GM20000 (cell line): ENCODE measurements around the gene ZSCAN16.
A peak's percentile ranks its signal among the peaks of the same experiment; 100 is the strongest.

Source experiments
- DNase-seq: peaks from one replicate; pipeline ENCODE4 v3.0.0; 2012; ENCODE audit warnings: low spot score
- CTCF ChIP-seq: IDR thresholded peaks from 2 replicates; pipeline ENCODE4 v1.5.1; 2012; ENCODE audit warnings: mild to moderate bottlenecking, control low read depth; ENCODE audit errors: extremely low read depth, missing control alignments

Gene ZSCAN16

GRCh38 chr6:28161410-28162079 lies 37.1 kb downstream of the ZSCAN16 start:
- peak; percentile 87 for DNase-seq
- TF ChIP-seq CTCF, result no peak

DNA sequence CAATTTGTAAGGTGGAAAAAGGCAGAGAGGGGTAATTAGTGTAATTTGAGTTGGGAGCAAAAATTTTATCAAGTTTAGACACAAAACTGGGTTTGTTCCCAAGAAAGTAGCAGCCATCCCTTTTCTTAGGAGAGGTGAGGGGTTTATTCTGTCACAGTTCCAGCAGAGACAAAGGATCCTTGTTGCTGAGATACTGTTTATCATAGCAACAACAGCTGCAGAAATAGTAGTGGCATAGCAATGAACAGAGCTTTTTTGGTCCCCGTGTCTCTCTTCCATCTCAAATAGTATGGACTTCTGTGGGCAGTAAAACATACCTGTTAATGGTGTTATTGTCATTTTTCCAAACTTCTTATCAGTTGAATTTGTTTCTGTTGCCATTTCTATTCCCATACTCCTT lies 41.2 kb downstream of the ZSCAN16 start:
- no peak for DNase-seq

DNA sequence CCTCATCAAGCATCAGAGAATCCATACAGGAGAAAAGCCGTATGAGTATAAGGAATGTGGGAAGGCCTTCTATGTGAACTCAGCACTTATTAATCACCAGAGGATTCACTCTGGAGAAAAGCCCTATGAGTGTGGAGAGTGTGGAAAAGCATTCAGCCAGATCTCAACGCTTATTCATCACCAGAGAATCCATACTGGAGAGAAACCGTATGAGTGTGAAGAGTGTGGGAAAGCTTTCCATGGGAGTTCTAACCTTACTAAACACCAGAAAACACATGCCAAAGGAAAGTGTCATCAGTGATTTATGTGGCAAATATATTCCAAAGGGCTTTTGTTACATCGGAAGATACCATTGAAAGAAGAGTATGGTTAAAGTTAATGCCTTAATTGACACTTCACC lies 42.7 kb downstream of the ZSCAN16 start:
- DNase-seq, result no peak
- TF ChIP-seq CTCF, result no peak

More for the DNA sequence above, 41.2 kb downstream of the ZSCAN16 start:
- TF ChIP-seq CTCF, result no peak

DNA sequence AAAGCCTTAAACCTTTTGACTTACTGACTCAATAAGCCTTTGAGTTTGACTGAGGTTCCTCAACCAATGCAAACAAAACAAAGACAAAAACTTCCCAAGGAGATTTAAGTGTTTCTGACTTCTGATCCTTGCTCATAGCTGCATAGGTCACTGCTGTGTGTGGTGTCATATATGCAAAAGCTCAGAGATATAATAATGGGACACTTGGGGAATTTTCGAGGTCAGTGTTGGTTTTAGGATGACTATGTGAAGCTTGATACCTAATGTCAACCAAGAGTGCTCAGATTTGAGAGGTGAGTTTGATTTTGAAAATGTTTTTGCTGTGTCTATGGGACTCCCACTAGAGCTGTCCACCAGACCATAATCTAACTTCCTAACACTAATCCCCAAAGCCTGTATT lies 43.5 kb downstream of the ZSCAN16 start:
- TF ChIP-seq CTCF, result no peak
- peak; percentile 5 for DNase-seq

- no peak for TF ChIP-seq CTCF
- no peak for DNase-seq
Measured at GRCh38 chr6:28171271-28171670, 46.9 kb downstream of the ZSCAN16 start.

- DNase-seq, result no peak
- TF ChIP-seq CTCF, result no peak
Measured at GRCh38 chr6:28172006-28172405, 47.6 kb downstream of the ZSCAN16 start.

- DNase-seq, result no peak
Measured at GRCh38 chr6:28176373-28176772, 52.0 kb downstream of the ZSCAN16 start.

More at GRCh38 chr6:28176373-28176772, 52.0 kb downstream of the ZSCAN16 start:
- TF ChIP-seq CTCF, result no peak
